GM21717 (cell line): ENCODE data around the gene ITGB4.

Experiments
- ATAC-seq: cut with Tn5 transposase; IDR thresholded peaks from one replicate; pipeline ENCODE4 v1.9.1; 2021; ENCODE audit warnings: mild to moderate bottlenecking, moderate library complexity; ENCODE audit not compliant: unreplicated experiment

ITGB4 gene

DNA sequence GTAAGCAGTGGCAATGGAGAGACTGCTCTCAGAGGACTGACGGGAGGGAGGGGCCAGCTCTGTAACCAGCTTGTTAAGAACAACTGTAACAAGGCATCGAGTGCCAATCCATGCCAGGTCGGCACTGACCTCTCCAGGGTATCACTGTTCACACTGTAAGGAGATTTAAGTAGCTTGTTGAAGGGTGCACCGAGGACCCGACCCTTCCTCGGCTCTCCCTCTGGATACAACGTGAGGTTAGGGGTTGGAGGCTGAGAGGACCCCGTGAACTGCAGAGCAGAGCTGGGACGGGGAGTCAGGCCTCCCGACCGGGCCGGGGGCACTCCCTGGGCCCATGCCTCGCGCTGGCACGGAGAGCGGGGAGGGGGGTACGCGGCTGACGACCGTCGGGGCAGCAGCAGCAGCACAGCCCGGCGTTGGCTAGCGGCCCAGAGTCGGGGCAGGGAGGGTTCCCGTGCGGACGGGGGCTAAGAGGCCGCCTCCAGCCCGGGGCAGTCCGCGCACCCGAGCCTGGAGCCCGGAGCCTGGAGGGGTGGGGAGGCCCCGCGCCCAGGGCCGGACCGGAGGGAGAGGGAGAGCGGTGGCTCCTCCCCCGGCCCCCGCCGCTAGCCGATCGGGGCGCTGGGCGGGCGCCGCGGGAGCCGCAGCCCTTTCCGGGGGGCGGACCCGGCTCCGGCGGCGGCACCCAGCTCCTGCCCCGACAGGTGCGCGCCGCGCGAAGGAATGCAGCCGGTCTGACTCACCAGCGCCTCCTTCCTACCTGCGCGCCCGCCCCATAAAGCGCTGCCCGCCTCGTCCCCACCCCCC lies at the start of gene ITGB4:
ITGB4 (plus strand) TSS at position 804 of the 807 bp plus-strand sequence. CDS start 3,245 bp downstream, outside the sequence.
- ATAC-seq, result no peak

DNA sequence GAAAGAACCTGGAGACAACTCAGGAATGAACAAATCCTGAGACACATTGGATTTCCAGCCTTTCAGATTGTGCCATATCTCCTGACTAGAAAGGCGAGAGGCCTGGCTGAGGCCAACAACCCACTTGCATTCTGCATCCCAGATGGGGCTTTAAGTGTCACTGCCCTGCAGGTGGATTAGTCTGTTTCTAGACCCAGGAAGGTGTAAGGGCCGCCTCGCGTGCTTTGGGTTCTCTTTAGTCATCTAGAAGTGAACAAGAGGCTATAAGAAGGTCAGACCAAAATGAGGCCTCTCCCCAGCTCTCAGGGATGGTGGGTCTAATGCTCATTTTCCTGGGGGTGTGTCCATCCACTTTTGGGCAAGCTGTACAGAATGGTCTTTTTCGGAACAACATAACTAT lies 49.2 kb upstream of the ITGB4 start:
- ATAC-seq, result no peak

DNA sequence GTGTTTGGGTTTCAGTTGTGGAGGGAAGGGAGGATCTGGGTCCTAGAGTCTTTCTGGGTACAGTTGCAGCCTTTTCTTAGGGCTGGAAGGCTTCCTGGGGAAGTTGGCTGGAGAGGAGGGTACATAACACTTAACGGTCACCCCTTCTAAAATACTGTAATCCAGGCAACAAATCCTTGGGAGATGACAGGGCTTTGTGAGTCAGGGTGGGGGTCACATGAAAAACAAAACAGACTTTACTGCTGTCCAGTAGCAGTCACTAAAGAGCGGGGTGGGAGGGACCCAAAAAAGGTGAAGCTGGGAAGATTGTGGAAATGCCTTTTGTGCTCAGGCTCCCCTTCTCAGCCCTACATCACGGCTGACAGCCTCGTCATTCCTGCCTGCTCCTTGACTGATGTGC lies 47.8 kb upstream of the ITGB4 start:
- no peak for ATAC-seq

DNA sequence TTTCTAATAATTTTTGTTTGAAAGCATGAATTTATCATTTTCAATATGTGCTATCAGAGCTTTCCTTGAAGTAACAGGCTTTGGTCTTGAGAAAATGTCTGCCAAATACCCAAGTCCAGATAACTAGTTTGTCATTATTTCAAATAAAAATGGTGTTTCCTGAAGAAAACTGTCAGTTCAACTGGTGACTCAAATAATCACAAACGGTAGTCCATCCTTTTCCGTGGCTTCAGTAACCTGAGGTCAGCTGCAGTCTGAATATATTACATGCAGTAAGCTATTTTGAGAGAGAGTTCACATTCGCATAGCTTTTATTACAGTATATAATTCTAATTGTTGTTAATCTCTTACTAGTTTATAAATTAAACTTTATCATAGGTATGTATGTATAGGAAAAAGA lies 44.8 kb upstream of the ITGB4 start:
- no peak for ATAC-seq

DNA sequence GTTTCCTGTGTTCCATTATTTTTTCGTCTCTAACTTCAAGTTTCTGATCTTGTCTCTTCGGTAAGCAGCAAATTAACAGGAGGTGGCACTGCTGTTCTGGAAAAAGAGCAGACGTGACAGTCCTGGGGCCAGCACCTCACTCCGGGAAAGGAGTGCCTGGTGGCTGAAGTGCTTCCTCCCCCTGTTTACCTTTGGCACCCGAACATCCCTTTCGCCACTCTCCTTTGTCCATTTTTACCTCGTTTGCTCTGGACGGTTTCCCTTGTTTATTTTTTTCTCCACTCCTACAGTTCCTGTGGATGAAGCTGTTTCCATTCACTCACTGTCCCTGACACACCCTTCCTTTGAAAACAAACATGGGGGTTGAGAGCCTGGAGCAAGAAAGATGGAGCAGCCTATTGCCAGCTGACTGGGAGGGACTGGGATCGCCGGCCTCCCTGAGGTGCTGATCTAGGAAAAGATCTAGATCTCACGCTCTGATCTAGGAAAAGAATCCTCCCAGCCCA lies 41.5 kb upstream of the ITGB4 start:
- no peak for ATAC-seq

DNA sequence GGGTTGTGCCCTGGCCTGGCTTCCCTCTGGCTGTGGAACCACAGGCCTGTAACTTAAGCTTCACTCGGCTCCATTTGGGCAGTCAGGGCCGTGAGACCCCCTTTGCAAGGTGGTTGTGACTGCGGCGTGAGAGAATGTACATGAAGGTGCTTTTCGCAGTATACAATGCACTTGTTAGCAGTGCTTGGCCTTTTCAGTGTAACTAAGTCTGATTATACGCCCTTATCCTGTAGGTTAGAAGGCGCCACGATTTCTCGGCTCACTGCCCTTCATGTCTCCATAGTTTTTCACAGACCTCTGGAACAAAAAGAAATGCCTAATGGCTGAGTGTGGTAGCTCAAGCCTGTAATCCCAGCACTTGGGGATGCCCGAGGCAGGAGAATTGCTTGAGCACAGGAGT lies 40.8 kb upstream of the ITGB4 start:
- no peak for ATAC-seq

DNA sequence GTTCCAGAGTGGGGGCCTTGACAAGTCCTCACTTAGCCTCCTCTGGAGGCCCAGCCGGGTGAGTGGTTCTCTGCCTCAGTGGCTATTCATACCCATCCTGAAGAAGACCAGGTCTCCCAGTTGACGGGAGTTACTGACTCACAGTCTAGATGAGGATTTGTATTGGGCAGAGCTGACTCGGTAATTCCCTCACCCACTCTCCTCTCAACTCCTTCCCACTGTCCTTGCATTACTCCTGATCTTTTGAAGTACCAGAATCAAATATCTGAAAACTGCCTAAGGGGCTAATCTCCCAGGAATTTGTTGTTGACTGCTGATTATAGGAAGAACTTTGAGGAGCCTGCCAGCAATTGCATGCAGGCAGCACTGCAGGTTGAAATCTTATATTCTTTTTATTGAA lies 40.0 kb upstream of the ITGB4 start:
- ATAC-seq, result no peak

DNA sequence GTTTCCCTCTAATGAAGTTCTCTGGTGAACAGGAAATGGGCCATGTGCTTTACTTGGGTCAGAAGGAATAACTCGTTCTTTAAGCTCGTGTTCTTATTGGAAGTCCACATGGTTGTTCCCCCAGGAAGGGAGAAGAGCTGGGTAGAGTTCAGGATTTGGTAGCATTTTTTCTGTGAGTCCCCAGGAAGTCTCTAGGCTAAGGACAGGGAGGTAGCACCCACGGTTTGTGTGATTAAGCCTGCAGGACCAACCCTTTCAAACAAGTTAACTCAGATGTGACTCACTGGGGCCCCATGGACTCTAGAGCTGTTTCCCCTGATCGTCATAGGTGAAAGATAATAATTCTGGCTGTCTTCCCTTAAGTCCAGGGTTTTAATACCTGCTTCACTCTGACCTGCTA lies 37.7 kb upstream of the ITGB4 start:
- ATAC-seq, result no peak

DNA sequence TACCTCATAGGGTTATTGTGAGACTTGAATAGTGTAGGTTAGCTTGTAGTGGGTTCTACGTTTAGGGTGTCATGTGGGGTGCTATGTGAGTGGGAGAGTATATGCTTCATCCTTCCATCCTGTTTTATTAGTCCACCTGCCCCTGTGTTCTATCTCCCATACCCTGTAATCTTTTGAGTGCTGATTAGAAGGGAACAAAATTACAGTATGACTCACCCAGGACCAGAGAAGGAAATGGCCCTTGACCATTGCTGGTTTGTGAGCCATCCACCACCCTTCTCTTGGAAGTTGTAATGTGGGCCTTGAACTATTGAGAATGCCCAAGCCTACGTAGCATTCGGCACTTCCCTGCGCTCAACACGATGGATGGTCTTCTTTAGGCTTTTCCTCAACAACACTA lies 37.0 kb upstream of the ITGB4 start:
- ATAC-seq, result no peak

DNA sequence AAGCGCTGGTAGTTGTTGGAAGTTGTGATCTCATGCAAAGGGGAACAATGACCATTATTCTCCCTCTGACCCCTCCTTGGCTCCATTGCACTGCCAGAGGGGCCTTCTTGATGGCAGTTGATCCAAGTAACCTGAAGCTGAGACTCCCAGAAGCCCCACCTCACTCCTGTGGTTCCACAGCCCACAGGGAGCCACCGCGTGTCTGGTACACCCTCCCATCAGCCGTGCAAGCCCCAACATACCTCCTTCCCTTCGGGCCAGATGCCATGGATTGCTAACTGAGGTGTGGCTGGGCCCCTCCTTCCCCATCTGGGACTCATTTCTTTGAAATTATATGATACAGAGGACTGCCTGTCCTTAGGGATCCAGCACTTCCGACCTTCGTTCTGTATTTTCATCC lies 36.3 kb upstream of the ITGB4 start:
- ATAC-seq, result no peak

DNA sequence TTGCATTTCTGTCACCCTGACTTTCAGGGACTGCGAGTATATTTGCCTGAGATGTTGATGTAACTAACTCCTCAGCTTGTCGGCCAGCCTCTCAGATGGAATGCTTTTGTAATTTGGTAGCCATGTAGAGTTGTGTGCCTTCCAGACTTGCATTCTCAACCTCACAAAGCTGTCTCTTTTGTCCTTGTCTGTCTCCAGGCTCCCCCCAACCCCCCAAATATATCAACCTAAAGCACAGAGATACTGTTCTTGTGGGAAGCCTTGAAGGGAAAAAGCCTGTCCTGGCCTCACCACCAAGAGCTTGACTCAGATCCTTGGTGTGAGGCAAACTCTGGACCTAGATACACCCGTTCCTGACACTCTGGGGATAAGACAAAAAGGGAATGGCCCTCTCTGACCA lies 35.8 kb upstream of the ITGB4 start:
- ATAC-seq, result no peak

DNA sequence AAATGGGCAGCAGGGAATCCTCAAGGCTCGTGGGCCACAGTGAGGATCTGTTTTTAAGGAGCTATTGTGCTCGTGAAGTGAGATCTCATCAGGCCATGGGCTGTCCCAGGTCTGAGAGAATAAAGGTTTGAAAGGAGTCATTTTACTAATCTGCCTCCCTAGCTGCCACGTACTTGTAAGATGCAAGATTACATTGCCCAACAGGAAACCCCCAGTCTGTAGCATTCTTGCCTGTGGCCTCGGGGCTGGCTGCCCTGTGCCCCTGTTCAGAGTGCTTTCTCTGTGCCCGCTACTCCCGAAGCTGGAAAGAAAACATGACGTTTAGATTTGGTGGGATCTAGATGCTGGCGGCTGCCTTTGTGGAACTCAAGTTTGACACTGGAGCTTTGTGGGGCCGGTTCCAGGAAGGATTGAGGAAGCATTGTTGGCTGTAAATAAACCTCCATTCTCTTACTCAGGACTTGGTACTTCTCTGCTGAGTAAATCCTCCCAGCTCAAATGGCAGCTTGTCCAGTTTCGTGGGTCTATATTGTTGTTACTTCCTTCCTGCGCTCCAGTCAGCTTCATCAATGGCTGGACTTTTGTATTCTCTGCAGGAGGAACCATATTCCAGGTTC lies 32.9 kb upstream of the ITGB4 start:
- no peak for ATAC-seq

DNA sequence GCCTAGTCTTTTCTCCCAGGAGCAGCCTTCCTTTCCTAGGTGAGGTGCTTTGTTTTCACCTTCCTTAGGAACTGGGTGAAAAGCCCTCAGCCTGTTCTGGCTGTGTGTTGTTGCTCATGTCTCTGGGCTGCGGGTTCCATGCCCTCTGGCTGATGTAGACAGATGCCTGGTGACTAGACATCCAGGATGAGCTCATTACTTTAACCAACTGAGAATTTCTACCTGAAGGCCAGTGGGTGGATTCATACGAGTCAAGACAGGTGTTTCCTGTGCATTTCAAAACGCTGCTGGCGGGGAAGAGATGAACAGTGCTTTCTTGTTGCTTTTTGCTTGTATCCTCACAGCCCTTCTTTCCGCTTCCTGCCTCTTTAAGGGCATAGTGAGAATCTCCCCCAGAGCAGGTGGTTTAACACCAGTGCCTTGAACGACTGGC lies 31.8 kb upstream of the ITGB4 start:
- ATAC-seq, result no peak

DNA sequence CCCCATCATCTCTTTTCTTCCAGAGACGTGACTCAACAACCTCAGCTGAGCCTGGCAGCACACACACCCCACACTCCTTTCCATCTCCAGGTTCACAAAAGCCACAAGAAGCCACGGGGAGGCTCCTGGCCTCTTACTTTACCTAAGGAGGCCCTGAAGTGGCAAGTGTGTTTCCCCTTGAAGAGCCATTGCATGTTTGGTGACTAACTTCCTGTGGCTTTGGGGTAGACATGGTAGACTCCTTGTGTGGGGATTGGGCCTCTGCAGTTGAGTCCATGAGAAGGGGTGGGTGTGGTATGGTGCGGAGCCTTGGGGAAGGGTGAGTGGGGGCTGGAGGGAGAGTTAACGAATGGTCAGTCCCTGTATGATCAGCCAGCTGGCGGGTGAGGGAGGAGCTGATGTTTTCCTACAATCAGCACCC lies 29.9 kb upstream of the ITGB4 start:
- no peak for ATAC-seq

DNA sequence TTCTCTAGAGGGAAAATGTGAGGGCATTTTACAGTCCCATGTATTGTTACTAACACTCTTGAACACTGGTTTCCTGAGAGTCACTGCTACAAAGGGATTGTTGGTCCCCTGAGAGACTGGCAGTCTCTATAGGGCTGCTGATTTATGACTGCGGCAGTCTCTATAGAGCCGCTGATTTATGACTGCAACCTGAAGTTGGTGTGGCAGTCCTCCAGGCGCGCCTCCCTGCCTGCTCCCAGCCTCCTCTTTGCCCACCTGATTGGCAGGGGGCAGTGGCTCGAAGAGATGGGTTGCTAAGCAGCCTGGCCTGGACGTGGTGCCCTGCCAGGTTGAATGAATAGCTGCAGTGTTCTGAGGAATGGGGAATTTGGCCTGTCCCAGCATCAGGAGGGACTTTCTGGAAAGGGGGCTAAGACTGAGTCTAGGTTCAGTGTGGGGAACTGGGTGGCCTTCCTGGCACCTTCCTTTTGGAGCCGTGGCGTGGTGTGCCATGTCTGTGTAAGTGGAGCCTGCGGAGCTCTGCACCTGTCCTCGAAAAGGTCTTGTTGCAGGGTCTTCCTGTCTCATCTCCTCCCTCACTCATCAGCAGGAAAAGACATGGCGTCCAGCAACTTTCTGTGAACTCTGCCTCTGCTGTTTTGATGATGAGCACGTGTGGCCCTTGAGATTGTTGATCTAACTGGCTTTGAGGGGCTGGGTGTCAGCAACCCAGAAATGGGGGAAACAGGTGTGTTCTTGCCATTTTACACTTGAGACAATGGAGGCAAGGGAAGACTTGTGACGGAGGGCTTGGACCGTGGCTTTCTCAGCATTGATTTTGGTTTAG lies 29.2 kb upstream of the ITGB4 start:
- no peak for ATAC-seq

DNA sequence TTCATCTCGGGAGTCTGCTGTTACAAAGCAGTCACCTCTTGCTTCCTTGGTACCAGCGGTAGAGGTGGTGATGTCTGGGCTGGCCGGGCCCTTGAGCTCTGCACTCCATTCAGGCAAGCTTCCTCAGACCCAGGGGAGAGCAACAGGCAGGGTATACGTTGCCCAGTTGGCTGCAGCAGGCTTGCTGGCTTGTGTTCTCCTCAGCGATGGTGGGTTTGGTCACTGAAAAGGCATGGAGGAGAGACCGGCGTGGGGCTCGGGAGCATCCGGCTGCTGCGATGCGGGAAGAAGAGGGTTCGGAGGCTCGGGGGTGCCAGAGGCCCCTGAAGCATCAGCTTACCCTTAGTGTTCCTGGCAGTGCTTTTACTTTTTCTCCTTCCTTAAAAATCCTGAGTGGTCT lies 28.3 kb upstream of the ITGB4 start:
- ATAC-seq, result no peak

DNA sequence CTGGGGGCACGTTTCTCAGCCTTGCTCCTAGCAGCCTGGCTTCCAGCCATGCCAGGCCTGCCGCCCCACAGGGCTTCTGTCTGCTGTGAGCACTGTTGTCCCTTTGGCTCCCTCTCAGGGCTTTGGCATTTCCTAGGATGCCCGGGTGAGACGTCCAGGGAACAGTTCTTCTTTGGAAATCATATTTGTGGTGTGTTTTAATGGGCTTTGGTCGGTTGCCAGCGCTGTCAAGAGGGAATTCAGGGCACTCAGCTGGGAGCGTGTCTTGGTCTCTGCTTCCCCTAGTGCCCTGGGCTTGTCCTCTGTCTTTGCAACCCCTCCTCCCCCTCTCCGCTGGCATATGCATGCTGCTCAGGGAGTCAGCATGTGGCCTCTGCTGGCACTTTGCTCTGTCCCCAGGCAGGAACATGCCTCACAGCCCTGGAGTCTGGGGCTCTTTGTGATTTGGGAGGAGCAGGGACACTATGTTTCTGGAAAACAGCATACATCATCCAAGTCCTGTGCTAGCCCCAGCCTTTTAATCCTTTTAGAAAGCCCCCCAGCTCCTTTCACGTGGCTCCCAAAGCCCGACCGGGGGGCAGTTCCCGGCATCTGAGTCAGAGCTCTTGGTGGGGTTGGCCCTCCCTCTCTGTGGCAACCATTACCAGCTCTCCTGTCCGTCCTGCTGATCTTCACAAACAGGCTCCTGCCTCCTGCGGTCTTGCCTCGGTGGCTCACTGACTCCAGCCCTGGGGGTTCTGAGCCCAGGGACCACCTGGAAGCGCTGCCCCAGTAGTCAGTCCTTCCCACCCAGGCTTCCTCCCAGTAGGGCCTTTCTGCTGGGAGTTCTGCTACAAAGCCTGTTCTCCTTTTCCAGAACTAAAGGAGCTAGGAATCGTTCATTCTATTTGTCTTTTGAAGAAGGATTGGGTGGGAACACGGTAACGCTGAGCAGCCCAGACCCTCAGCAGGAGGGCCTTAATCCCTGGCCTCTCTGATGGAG lies 27.5 kb upstream of the ITGB4 start:
- no peak for ATAC-seq

DNA sequence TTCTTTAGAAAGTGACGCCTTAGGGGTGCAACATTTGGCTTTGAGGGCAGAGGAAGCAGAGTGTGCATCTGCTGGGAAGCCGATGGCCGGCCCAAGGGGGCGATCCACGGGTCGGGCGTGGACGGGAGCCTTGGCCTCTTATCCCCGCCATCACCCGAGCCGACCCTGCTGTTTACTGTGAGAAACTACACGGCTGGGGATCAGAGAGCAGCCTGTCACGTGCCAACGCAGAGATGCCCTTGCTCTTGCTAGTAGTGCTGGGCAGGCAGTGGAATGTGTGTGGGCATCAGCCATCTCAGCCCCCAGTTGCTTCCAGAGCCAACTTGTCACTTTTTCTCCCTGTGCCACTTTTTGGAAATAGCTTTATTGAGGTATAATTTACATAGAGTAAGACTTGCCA lies 26.7 kb upstream of the ITGB4 start:
- ATAC-seq, result no peak

DNA sequence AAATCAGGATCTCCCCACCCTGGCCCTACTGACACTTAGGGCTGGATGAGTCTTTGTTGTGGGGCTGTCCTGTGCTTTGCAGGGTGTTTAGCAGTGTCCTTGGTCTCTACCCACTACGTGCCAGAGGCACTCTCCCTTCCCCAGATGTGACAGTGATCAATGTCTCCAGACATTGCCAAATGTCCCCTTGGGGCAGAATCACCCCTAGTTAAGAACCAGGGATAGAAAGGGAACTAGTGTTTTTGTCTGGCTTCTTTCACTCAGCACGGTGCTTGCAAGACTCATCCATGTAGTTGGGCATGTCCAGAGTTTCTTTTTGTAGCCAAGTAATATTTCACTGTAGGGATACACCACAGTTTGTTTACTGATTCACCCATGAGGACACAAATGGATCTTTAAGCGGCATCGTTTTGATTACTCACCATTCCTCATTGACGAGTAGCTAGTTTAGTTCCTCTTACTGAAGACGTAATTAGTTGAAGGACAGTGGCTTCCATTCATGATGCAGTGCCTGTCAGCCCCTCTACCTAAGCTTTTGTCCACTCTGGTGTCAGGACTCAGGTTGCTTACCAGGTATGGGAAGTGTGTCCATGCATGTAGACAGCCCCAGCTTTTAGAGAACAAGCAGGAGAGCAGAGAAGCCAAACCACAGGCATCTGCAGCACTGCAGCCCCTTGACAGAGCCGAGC lies 26.0 kb upstream of the ITGB4 start:
- ATAC-seq, result no peak

DNA sequence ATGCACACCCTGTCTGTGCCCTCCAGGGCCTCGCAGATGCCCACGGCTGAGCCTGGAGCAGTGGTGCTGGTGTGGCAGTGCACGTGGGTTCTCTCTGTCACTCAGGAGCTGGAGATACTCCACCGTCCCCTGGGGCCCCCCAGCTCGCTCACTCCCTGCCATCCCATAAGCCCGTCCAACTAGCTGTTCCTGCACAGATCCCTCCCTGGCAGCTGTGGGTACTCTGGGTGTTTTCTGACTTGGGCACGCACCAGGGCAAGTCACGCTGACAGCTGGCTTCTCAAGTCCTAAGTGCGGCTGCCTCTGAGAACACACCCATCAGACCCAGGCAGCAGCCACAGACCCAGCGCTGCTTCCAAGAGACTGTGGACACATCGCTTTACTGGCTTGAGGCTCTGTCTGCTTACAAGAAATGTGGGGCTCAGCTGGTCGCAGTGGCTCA lies 25.4 kb upstream of the ITGB4 start:
- ATAC-seq, result no peak
